Epithelial cell of proximal tubule (primary cell): Measurements from ENCODE around the gene AQP12B. TPM values are rescaled to one million over a fixed set of nuclear protein-coding genes. Genes with fewer than 3 reads are reported as not detected.
"Not testable (repeated sequence)": the region's sequence is repeated elsewhere in the genome, so short reads cannot be mapped to it uniquely, and the experiment has no call there.

Source experiments
- DNase-seq: peaks from one replicate; pipeline ENCODE4 v3.0.0-alpha.2; 2011; ENCODE audit warnings: low read depth
- H3K4me3 ChIP-seq: 2 replicates; pipeline ENCODE4 v1.5.1; 2011; ENCODE audit warnings: low read depth, mild to moderate bottlenecking, low read length
- total RNA-seq: library from RNA; depleted of rRNA; stranded (reverse); fragments of >200 nt; gene quantifications from 2 replicates; pipeline ENCODE4 v1.2.3, GENCODE V29; 2015
- TF ChIP-seq, protein P1 (sequence below): conservative IDR thresholded peaks from 2 replicates; pipeline ENCODE4 v1.5.1; 2012; ENCODE audit warnings: low read depth, mild to moderate bottlenecking, low read length

Gene AQP12B
- total RNA-seq, 1 donor from 2014 or later = not detected

DNA sequence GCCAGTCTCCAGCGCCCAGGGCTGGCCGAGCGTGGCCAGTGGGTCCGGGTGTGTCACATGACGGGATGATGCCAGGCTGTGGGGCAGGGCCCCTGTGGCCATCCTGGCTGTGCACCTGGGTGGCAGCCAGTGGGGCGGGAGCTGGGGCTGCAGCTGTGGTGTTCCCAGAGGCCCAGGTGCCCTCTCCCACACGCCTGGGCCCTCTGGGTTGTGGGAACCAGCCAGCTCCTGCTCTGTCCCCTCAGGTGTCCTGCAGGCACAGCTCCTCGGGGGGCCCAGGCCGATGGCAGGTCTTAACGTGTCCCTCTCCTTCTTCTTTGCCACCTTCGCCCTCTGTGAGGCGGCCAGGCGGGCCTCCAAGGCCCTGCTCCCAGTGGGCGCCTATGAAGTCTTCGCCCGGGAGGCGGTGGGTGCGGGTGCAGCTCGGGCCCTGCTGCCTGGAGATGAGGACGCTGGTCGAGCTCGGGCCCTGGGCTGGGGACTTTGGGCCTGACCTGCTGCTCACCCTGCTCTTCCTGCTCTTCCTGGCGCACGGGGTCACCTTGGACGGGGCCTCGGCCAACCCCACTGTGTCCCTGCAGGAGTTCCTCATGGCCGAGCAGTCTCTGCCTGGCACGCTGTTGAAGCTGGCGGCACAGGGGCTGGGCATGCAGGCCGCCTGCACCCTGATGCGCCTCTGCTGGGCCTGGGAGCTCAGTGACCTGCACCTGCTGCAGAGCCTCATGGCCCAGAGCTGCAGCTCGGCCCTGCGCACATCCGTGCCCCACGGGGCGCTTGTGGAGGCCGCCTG lies 9.1 kb upstream of the AQP12B start, which contains the start of gene AQP12A:
Gene AQP12A (plus strand): TSS at position 236 of the 790 bp plus-strand sequence. CDS start 48 bp downstream, at position 284.
- DNase-seq = not testable (repeated sequence)

DNA sequence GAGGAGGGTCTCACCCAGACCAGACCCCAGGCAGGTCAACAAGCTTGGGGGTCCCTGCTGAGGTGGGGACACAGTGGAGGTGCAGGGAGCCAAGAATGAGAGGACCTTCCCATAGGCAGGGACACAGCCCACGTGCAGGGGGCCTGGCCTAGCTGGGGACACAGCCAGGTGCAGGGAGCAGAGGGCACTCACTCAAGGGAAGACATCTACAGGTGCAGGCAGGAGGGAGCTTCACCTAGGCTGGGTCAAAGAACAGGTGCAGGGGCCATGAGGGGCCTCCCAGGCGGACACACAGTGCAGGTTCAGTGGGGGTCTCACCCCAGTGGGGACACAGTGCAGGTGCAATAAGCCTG lies 8.4 kb upstream of the AQP12B start:
- H3K4me3 ChIP-seq, DNase-seq: not testable (repeated sequence)

More for the DNA sequence above, 9.1 kb upstream of the AQP12B start, which contains the start of gene AQP12A:
- not testable (repeated sequence) for H3K4me3 ChIP-seq

DNA sequence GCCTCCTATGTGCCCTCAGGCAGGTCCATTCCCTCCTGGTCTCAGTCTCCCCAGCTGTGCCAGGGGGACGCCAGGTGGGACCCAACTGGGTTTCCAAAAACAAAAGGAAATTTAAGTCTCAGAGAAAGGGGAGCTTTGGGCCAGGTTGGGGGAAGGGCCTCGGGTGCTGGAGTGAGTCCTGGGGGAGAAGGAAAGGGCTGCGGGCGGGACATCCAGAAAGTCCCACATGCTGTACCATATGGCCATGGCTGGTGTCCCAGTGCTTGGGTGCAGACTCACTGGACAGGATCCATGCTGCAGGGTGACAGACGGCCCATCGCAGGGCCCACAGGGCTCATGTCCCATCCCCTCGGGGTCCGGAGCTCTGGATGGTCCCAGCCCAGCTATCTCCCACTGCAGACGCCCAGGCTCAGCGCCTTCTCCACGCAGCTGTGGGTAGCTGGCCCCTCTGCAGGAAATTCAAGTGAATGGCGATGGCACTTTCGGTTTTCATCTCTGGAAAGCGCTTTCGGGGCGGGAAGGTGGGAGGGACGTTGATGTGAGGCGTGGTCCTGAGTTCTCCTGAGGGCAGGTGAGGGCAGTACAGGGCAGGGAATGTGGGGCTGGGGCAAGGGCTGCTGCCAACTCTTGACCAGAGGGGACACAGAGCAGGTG lies 7.9 kb upstream of the AQP12B start:
- H3K4me3 ChIP-seq, DNase-seq: not testable (repeated sequence)

DNA sequence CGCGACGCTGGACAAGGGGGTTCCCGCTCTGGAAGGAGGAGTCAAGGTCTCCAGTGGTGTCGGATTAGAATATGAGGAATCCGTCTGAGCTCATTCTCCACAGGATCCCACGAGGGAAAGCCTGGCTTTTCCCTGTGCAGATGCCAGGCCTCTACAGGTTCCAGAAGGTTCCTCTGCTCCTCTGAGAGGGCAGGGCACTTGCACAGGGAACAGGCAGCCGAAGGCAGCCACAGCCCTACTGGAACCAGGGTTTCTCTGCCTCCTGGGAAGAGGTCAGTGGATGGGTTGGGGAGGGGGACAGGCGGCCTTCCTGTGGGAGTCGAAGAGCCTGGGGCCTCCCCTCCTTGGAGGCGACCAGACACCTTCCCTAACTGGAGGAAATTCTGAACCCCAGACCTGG lies 7.3 kb upstream of the AQP12B start:
- no peak overlapping the region for H3K4me3 ChIP-seq
- TF ChIP-seq, protein P1, sequence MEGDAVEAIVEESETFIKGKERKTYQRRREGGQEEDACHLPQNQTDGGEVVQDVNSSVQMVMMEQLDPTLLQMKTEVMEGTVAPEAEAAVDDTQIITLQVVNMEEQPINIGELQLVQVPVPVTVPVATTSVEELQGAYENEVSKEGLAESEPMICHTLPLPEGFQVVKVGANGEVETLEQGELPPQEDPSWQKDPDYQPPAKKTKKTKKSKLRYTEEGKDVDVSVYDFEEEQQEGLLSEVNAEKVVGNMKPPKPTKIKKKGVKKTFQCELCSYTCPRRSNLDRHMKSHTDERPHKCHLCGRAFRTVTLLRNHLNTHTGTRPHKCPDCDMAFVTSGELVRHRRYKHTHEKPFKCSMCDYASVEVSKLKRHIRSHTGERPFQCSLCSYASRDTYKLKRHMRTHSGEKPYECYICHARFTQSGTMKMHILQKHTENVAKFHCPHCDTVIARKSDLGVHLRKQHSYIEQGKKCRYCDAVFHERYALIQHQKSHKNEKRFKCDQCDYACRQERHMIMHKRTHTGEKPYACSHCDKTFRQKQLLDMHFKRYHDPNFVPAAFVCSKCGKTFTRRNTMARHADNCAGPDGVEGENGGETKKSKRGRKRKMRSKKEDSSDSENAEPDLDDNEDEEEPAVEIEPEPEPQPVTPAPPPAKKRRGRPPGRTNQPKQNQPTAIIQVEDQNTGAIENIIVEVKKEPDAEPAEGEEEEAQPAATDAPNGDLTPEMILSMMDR = no peak
- DNase-seq = no peak

DNA sequence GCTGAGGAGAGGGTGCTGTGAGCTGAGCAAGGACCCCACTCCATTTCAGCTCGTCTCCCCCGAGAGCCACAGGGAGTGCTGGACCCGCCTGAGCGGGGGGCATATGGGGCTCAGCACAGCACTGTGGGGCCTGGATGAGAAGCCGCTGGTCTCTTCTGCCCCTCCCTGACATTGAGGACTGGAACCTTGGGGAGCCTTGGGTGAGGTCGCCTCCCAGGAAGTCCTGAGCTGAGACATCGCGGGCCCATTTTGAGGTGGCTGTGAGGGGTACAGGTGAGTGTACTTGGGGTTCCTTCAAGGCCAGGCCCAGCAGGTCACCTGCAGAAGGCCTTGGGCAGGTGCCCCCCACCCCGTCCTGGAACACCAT lies 5.9 kb upstream of the AQP12B start:
- TF ChIP-seq, protein P1 = no peak
- no peak overlapping the region for H3K4me3 ChIP-seq
- DNase-seq = no peak

DNA sequence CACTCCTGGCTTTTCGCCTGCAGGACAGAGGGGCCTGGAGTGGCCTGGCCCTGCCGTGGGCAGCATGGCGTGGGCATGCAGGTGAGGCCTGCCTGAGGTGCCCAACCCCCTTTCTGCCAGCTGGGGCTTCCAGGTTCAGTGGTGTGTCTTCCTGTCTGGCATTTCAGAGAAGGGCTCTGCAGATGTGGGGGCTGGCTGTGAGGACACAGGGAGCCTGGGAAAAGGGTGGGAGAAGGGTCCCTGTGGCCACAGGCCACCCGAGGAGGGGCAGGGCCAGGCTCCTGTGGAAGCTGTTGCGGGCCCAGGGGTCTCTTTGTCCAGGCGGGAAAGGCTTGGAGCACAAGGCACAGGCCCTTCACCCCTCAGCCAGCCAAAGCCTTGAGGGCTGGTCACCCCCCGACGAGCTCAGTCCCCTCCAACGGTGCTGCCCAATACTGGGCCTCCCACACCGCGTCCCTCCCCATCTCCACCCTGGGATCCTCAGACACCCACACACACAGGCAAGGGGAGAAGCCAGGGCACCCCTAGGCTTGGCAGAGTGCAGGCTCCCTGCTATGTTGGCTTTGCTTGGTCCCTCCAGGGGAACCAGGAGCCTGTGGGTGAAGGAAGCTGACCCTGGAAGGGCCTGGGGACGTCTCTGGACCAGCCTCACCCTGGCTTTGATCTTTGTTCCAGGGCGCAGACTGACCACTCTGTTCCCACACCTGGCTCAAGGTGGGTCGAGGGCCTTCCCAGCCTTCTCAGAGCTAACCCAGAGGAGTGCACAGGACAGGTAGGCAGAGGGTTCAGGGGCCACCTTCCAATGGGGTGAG lies 5.3 kb upstream of the AQP12B start:
- H3K4me3 ChIP-seq = no peak overlapping the region
- no peak for DNase-seq
- TF ChIP-seq, protein P1 = no peak

DNA sequence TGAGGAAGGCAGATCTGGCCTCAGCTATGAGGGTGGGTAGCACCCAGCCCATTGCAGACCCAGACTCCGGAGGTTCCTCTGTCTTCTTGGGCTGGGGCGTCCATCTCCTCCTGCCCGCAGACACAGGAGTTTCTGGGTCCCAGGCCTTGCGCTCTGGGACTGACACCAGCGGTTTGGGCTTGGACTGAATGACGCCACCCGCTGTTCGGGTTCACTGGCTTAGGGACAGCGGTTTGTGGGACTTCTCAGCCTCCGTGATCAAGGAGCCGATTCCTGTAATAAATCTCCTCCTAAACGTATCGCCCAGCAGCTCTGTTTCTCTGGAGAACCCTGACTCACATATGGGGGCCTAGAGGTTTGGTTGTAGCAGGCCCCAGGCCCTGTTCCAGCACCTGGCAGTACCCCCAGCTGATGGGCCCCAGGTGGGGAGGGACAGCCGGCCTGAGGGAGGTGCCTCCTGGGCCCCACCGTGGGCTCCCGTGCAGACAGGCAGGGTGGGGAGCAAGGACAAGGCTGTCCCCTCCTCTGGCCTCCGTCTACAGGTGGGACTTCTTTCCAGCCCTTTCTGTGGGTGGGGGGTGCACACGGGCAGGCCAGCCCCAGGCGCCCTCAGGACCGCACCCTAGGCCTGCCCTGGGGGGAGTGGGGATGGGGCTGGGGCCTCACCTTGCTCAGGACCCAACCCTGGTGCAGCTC lies 4.5 kb upstream of the AQP12B start:
- no peak for DNase-seq
- H3K4me3 ChIP-seq = no peak overlapping the region
- TF ChIP-seq, protein P1 = no peak

DNA sequence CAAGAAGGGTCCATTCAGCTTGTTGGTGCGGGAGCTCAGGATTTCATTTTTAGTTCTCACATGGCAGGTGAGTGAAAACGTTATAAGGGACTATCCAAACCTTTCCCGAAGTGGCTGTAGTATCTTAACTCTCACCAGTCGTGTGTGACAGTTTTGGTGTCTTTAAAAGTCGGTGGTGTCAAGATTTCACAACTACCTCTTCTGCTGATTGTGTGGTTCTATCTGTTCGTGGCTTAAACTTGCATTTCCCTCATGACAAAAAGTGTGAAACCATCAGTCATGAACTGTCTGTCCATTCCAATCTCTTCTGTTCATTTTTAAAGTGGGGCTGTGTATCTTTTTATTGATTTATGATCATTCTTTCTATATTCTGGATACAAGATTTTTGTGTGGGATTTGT lies 3.8 kb upstream of the AQP12B start:
- no peak for DNase-seq
- no peak overlapping the region for H3K4me3 ChIP-seq
- TF ChIP-seq, protein P1 = no peak
